ENCODE measurements around the gene CPNE4.

CPNE4 gene

GRCh38 chr3:131669600-131669999 lies 365.2 kb downstream of the CPNE4 start:
- DNase-seq = no peak

GRCh38 chr3:131658771-131659170 lies 376.0 kb downstream of the CPNE4 start:
- no peak for DNase-seq

- DNase-seq = no peak
Observed at GRCh38 chr3:131658115-131658514, 376.7 kb downstream of the CPNE4 start.

- no peak for DNase-seq
Observed at GRCh38 chr3:131655070-131655690, 379.6 kb downstream of the CPNE4 start.

- DNase-seq = no peak
Observed at GRCh38 chr3:131645638-131646037, 389.2 kb downstream of the CPNE4 start.

GRCh38 chr3:131636266-131636775 lies 398.5 kb downstream of the CPNE4 start:
- DNase-seq = no peak

GRCh38 chr3:131630807-131631206 lies 404.0 kb downstream of the CPNE4 start:
- no peak for DNase-seq

GRCh38 chr3:131630097-131630496 lies 404.7 kb downstream of the CPNE4 start:
- no peak for DNase-seq

- no peak for DNase-seq
Observed at GRCh38 chr3:131623431-131623830, 411.4 kb downstream of the CPNE4 start.

GRCh38 chr3:131622726-131623125 lies 412.1 kb downstream of the CPNE4 start:
- DNase-seq = no peak

GRCh38 chr3:131620977-131621376 lies 413.8 kb downstream of the CPNE4 start:
- no peak for DNase-seq

- no peak for DNase-seq
Observed at GRCh38 chr3:131619821-131620220, 415.0 kb downstream of the CPNE4 start.

GRCh38 chr3:131616719-131617118 lies 418.1 kb downstream of the CPNE4 start:
- no peak for DNase-seq

GRCh38 chr3:131612745-131613144 lies 422.1 kb downstream of the CPNE4 start:
- DNase-seq = no peak

- no peak for DNase-seq
Observed at GRCh38 chr3:131610174-131610573, 424.6 kb downstream of the CPNE4 start.

GRCh38 chr3:131608741-131609140 lies 426.1 kb downstream of the CPNE4 start:
- DNase-seq = no peak

- DNase-seq = no peak
Observed at GRCh38 chr3:131608296-131608695, 426.5 kb downstream of the CPNE4 start.

GRCh38 chr3:131605916-131606315 lies 428.9 kb downstream of the CPNE4 start:
- DNase-seq = no peak

GRCh38 chr3:131602011-131602779 lies 432.6 kb downstream of the CPNE4 start:
- DNase-seq = no peak

GRCh38 chr3:131597816-131598215 lies 437.0 kb downstream of the CPNE4 start:
- no peak for DNase-seq

GRCh38 chr3:131596884-131597283 lies 437.9 kb downstream of the CPNE4 start:
- DNase-seq = no peak

- no peak for DNase-seq
Observed at GRCh38 chr3:131591394-131592014, 443.3 kb downstream of the CPNE4 start.

- DNase-seq = no peak
Observed at GRCh38 chr3:131586277-131586676, 448.5 kb downstream of the CPNE4 start.

- no peak for DNase-seq
Observed at GRCh38 chr3:131582438-131582837, 452.4 kb downstream of the CPNE4 start.
